Fibroblast of skin of left biceps (primary cell): ENCODE measurements around the gene NXPH1.

Experiments
- DNase-seq, 2 experiments: peaks; one replicate each; pipeline ENCODE4 v3.0.0-alpha.2; 2013; ENCODE audit warnings: low read depth in 2 of 2

NXPH1 gene

DNA sequence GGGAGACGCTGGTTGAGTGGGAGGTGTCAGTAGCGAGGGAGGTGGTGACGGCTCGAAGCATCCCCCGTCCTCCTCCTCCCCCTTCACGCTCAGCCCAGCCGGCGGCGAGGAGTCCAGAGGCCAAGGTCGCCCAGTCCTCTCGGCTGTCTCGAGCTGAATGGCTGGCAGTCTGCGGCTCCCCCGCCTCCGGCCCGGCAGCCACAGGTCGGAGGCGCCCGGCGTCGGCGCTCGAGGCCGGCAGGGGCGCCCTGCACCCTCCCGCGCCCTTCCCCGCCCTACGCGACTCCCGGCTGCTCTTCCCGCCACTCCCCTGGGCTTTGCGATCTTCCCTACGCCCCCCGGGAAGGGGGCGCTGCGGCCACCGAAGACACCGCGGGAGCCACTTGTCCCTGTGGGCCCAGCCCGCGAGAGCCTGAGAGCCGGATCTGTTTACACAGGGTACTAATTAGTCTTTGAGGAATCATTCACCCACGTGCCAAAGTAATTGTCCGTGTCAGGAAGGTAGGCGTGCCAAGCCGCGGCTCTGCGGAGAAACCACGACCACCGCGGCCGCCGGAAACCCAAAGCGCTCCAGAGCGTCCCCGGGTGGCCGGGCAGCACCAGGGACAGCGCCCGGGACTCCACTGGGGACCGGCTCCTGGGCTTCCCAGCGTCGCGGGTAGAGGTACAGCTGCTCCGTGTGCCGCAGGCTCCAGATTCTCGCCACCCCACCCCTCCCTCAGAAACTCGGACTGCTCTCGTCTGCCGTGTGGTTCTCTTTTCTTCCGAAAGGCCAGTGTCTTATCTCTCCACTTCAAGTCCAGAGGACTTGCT lies at the start of gene NXPH1:
TSS of gene NXPH1 (plus strand) at position 133 of the 813 bp plus-strand sequence.
- no peak for DNase-seq

DNA sequence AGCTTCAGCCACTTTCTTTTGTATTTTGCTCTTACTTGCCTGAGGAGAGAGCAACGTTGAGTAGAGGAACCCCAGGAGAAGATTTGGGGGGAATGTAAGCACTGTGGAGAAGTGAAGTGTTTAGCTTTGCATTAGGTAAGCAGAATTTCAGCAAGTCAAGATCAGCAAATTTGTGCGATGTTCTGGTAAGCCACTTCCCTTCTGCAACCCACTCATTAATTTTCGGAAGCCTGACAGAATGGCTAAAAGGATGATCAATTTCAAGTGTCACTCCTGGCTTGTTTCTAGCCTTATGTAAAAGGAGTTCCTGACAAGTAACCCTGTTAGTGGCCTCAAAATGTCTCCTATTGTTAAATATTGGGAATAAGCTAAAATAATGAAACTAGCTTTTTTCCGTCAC lies 48.5 kb upstream of the NXPH1 start:
- no peak for DNase-seq

DNA sequence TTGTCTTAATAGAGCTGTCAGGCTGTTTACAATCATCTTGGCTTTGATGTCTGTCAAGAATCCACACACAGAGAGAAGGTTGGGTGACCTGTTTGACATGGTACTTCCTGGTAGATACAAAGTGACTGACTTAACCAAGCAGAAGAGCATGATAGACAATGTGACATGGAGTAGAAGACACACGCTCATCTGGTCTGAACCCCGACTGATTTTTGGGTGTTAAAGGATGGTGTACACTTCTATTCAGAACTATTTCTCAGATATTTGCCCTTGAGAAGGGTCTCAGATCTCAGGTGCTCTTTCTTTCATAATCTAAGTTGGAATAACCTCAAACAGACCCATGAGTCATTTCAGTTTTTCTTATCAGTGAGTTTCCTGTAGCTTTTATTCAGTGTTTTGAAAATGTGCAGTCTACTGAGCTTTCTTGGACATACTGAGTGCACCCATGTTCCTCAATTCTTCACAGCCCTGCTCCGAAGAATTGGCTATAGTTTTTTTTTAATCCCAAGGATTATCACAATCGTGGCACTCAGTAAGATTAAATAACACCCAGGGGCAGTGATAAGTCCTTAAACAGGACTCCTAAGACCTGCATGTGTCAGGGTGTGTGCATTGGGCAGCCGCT lies 46.4 kb upstream of the NXPH1 start:
- no peak for DNase-seq

DNA sequence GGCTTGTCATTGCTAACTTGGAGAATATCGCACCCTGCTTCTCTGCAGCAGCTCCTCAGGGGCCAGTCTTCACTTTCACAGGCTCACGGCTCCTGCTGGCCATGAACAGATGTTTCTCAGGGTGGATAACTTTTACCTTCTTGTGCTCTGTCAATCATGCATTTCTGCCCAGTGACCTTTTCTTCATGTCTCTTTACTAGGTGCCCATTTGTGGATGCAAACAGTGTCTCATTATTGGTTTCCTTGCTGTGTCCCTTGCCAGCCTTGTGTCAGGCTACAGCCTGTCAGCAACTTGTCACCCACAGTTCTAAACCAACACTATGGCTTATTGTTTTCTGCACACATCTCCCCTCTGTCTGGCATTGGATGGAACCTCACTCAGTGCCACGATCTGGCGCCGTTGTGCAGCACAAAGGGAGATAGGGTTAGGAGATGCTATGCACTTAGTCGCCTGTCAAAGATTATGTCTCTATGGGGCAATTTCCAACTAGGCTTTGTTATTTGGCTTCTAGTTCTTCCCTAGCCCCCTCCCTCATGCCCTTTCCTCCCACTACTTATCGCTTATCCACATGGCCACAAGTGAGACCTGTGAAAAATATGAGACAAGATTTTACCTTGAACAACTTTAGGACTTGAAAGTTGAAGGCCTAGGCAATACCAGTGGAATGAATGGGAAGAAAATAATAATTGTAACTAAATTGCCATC lies 45.7 kb upstream of the NXPH1 start:
- DNase-seq: no peak

- no peak for DNase-seq
Measured at GRCh38 chr7:8388257-8388625, 45.2 kb upstream of the NXPH1 start.

GRCh38 chr7:8389593-8390261 lies 43.7 kb upstream of the NXPH1 start:
- no peak for DNase-seq

DNA sequence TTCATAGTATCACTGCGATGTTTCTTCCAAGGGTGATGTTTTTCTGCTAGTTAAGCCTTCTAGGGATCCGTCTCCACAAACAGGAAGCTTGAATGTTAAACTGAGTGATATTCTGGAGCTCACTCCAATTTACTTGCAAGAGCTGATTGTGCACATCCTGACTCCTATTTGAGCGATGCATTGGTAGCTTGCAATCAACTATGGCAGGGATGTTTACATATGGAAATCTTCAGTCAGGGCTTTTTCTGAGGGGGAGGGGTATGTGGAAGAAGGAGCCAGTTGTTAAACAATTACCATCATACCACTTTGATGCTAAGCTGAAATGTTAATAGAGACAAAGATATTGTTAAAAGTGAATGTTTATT lies 43.2 kb upstream of the NXPH1 start:
- no peak for DNase-seq

DNA sequence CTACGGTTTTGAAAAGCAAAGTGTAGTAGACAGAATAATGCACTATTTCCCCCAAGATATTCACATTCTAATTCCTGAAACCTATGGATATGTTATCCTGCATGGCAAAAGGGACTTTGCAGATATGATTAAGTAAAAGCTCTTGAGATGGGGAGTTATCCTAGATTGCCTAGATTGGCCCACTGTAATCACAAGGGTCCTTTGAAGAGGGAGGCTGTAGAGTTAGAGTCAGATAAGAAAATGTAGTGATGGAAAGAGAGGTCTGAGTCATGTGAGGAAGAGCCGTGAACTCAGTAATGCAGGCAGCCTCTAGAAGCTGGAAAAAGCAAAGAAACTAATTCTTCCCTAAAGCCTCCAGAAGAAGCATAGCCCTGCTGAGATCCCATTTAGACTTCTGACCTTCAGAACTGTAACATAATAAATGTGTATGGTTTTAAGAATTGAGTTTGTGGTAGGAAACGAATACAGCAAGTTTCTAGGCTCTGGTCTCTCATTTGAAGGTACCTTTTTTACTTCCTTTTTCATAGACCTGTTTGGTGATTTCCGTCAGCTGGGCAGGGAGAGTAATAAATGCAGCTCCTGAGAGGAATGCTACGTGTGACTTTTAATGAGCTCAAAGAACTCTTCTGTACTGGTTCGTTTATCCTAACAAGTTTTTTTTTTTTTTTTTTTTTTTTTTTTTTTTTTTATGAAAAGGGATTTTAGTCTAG lies 41.9 kb upstream of the NXPH1 start:
- DNase-seq: no peak

DNA sequence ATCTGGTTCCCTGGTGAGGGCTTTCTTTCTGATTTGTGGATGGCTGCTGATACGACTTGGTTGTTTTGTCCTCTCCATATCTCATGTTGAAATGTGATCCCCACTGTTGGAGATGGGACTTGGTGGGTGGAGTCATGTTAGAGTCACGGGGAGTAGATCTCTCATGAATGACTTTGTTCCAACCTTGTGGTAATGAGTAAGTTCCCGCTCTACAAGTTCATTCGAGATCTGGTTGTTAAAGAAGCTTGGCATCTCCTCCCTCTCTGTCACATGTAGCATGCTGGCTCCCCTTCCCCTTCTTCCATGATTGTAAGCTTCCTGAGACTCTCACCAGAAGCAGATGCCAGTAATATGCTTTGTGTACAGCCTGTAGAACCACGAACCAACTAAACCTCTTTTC lies 37.1 kb upstream of the NXPH1 start:
- no peak for DNase-seq

DNA sequence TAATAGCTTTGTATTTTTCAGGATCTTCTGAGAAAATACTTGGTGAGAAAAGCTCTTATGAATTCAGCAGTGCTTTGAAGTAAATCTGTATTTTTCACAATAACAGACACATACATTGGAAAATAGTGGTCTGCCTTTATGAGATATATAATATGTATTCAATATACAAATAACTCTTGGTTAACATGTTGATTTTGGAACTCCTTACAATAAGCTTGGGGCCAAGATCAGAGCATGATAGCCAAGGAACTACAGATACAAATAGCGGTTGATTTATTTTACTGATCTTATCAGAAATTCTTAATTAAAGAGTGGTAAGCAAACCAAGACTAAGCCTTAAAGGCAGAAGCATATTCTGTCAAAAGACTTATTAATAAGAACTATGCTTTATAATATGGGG lies 24.5 kb upstream of the NXPH1 start:
- no peak for DNase-seq

- DNase-seq: no peak
Measured at GRCh38 chr7:8411103-8411502, 22.3 kb upstream of the NXPH1 start.

- DNase-seq: no peak
Measured at GRCh38 chr7:8413600-8413999, 19.8 kb upstream of the NXPH1 start.

- peak; percentile 4 to 9 for DNase-seq
Measured at GRCh38 chr7:8418629-8419245, 14.7 kb upstream of the NXPH1 start.

- DNase-seq: no peak
Measured at GRCh38 chr7:8422177-8422576, 11.2 kb upstream of the NXPH1 start.

GRCh38 chr7:8423057-8423456 lies 10.4 kb upstream of the NXPH1 start:
- no peak for DNase-seq

DNA sequence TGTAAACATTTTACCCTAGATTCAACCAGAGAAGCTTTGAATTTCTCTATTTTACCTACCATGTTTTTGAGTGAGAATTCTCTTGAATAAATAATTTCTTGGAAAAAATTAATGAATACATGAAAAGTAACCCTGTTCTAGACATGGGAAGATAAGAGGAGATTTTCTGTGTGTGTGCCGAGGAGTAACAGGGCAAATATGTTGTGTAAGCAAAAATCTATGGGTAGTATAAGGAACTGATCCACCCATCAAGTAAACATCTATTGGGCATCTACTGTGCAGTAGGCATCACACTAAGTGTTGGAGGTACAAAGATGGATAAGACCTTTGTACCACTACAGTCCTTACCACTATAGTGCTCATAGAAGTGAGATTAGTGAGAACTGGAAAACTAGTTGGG lies 8.2 kb upstream of the NXPH1 start:
- DNase-seq: no peak

- no peak for DNase-seq
Measured at GRCh38 chr7:8430643-8431042, 2.8 kb upstream of the NXPH1 start.

GRCh38 chr7:8434290-8435002 lies 1.0 kb downstream of the NXPH1 start:
- no peak for DNase-seq

DNA sequence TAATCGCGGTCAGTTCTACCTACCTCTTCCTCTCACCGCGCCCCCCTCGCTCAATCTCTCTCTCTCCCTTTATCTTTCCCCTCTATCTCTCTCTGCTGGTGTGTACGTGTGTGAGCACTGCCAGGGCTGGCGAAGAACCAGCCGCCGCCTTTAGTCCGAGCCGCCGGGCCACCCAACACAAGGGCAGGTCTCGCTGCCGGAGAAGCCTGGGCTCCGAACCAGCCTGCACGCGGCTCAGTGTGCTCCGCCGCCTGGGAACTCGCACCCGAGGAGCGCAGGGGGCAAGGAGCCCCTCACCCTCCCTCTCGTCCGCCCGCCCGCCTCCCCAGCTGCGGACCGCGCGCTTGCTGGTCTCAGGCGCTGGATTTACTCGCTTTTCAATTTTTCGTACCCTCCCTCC lies 1.7 kb downstream of the NXPH1 start:
- no peak for DNase-seq
